Activated B cell treated with CpG ODN at 0.5 μM for 24 hours (primary cell): ENCODE results near the gene TMEM108. TPM values are rescaled to one million over a fixed set of nuclear protein-coding genes. Genes with fewer than 3 reads are reported as not detected.
"Not testable (repeated sequence)": the region's sequence is repeated elsewhere in the genome, so short reads cannot be mapped to it uniquely, and the experiment has no call there.

Experiments used
- ATAC-seq: fragments of 200-7000 bp; cut with Tn5 transposase; one replicate; pipeline ENCODE4 v1.10.0; 2021; ENCODE audit warnings: low read depth, mild to moderate bottlenecking, moderate library complexity
- CTCF ChIA-PET: fragments of 350-600 bp; sonication (Branson Sonifier 250); formaldehyde crosslinking; loops from one replicate; lab custom pipeline; 2021; ENCODE audit warnings: antibody characterized with exemption; lab: Charles Lee
- POLR2A ChIA-PET: fragments of 350-600 bp; sonication (Branson Sonifier 250); formaldehyde crosslinking; loops from one replicate; lab custom pipeline; 2021; ENCODE audit warnings: antibody characterized with exemption; lab: Charles Lee
- DNase-seq: peaks from one replicate; pipeline ENCODE4 v3.0.0; 2022
- H3K27ac Mint-ChIP-seq: one replicate; pipeline ENCODE4 v1.8.0; 2020; ENCODE audit warnings: mixed read lengths
- H3K27me3 Mint-ChIP-seq: one replicate; pipeline ENCODE4 v1.8.0; 2021; ENCODE audit warnings: mixed read lengths
- H3K36me3 Mint-ChIP-seq: one replicate; pipeline ENCODE4 v1.8.0; 2021; ENCODE audit warnings: low read depth, mixed read lengths
- H3K4me1 Mint-ChIP-seq: one replicate; pipeline ENCODE4 v1.8.0; 2021; ENCODE audit warnings: mixed read lengths
- H3K4me3 Mint-ChIP-seq: one replicate; pipeline ENCODE4 v1.8.0; 2020; ENCODE audit warnings: mild to moderate bottlenecking, mixed read lengths
- H3K9me3 Mint-ChIP-seq: one replicate; pipeline ENCODE4 v1.8.0; 2020; ENCODE audit warnings: mixed read lengths
- CTCF ChIP-seq: fragments of 200-600 bp; IDR thresholded peaks from one replicate; pipeline ENCODE4 v1.8.0; 2022; ENCODE audit warnings: antibody characterized with exemption, mild to moderate bottlenecking
- intact Hi-C: fragments of 100-400 bp; cut with micrococcal nuclease; formaldehyde crosslinking; loops from one replicate; pipeline ENCODE4 v1.15.1; 2024
- total RNA-seq: library from RNA; stranded (reverse); gene quantifications from 2 replicates; pipeline ENCODE4 v1.2.3, GENCODE V29; 2022

Gene TMEM108
- not detected in 2 replicates for total RNA-seq

DNA sequence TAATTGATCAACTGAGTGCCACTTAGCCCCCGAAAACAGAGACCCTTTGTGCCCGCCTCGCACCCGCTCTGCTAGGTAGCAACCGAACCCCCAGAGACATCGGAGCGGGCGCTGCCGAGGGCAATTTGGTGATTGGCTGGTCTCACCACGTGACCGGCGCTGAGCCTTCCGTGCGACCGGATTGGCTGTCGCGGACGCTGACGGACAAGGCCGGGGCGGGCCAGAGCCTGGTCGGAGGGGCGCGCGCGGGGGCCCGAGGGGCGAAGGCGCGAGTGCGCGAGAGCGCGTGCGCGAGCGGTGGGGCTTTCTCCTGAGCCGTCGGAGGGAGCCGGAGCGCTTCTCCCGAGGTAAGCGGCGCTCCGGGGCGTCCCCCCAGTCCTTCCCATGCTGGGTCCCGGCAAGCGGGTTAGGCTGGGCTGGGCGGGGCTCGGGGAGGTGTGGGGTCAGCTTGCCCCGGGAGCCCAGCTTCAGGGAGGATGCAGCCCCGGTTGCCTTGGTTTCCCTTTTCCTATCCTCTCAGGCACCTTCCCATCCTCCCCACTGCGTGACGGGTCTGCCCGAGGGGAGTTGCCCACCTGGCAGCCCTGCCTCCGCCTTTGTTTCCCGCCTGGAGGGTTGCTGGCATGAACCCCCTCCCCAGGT is at the start of gene TMEM108:
TMEM108 (plus strand) TSS at position 303 of the 642 bp plus-strand sequence.
- H3K4me1 Mint-ChIP-seq, result peaks cover 8% of the 10 kb centered on the region
- no peaks in the 10 kb centered on the region for H3K9me3 Mint-ChIP-seq
- ChIA-PET CTCF (no interaction called here), POLR2A (no interaction called here)
- H3K27me3 Mint-ChIP-seq, result peaks cover 37% of the 10 kb centered on the region
- H3K27ac Mint-ChIP-seq, result no peak within 1 kb of the TSS
- no peaks in the 10 kb centered on the region for H3K36me3 Mint-ChIP-seq
- intact Hi-C loops, result loop anchor here (5.0 kb wide), 1 partner anchor 1711 kb away; no protein-coding TSS in a partner anchor
- no peak for TF ChIP-seq CTCF
- peak; percentile 14 for ATAC-seq
- H3K4me3 Mint-ChIP-seq, result peak within 1 kb of the TSS; percentile 29
- DNase-seq, result no peak

- H3K9me3 Mint-ChIP-seq, result peaks cover 3% of the 10 kb centered on the region
- no peak for TF ChIP-seq CTCF
- intact Hi-C loops, result no loop called here
Observed at GRCh38 chr3:132995971-132996370, 42.2 kb upstream of the TMEM108 start.

DNA sequence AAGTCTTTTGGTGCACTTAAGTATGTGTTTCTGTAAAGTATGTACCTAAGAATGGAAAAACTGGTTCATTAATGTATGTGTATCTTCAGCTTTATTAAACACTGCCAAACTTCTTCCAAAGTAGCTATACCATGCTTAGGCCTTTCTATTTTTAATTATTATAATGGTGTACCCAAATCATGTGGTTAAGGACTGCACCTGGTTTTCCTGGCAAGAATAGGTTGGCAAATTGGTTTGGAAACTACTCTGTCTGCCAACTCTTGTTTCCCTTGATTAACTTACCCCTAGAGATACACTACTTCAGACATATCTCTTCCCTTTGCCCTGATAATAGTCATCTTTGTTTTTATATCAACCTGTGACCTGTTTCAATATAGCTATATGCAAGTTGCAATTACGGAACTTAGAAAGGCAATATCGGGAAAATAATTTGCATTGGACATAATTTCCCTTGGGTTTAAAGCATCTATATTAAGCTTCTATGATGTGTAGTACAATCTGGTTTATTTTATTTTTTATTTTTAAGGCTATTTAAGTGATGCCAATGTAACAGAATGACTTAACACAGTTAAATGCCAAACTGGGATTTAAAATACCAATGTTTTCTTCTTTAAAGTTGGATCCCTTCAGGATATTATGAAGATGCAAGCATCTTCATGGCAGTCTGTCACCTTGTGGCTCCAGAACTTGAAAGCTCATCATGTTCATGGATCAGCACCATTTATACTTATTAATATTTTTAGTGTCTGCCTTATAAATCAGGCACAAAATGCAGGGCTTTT is 40.6 kb upstream of the TMEM108 start:
- Mint-ChIP-seq H3K36me3 (no peaks in the 10 kb centered on the region), H3K4me3 (no peak overlapping the region), H3K4me1 (no peaks in the 10 kb centered on the region), H3K27ac (no peak overlapping the region), H3K27me3 (no peaks in the 10 kb centered on the region), H3K9me3 (peaks cover 3% of the 10 kb centered on the region)
- no peak for TF ChIP-seq CTCF
- ChIA-PET CTCF (no interaction called here), POLR2A (no interaction called here)
- DNase-seq (no peak), ATAC-seq (no peak)
- intact Hi-C loops, result no loop called here

More at GRCh38 chr3:132995971-132996370, 42.2 kb upstream of the TMEM108 start:
- DNase-seq, result no peak
- Mint-ChIP-seq H3K36me3 (no peaks in the 10 kb centered on the region), H3K27ac (no peak overlapping the region), H3K27me3 (no peaks in the 10 kb centered on the region), H3K4me1 (no peaks in the 10 kb centered on the region), H3K4me3 (no peak overlapping the region)
- no peak for ATAC-seq
- POLR2A ChIA-PET, result no interaction called here
- CTCF ChIA-PET, result no interaction called here

- H3K36me3 Mint-ChIP-seq, DNase-seq, CTCF ChIA-PET, H3K9me3 Mint-ChIP-seq, H3K4me3 Mint-ChIP-seq, H3K27me3 Mint-ChIP-seq, POLR2A ChIA-PET, ATAC-seq, H3K27ac Mint-ChIP-seq, intact Hi-C loops, H3K4me1 Mint-ChIP-seq: not testable (repeated sequence)
Observed at GRCh38 chr3:133005032-133005431, 33.2 kb upstream of the TMEM108 start.

DNA sequence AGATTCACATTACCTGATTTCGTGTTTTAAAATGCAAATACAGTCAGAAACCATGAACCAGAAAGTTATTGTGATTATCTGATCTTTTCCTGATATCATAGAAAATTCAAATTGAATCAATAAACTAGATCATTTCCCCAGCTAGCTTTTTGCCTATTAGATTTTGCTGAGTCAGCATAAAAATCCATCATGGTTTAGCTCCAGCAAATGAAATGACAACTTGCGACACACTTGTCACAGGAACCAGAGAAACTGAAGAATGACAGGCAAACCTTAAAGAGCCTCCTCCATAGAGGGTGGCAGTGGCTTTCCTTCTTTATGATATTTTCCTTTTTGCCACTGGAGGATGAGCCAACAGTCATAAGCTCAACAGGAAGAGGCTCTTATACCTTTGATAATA is 30.6 kb upstream of the TMEM108 start:
- ChIA-PET CTCF (no interaction called here), POLR2A (no interaction called here)
- no peak for ATAC-seq
- Mint-ChIP-seq H3K9me3 (peaks cover 15% of the 10 kb centered on the region), H3K4me3 (no peak overlapping the region), H3K27me3 (peaks cover 2% of the 10 kb centered on the region), H3K36me3 (no peaks in the 10 kb centered on the region), H3K4me1 (no peaks in the 10 kb centered on the region), H3K27ac (no peak overlapping the region)
- DNase-seq, result no peak
- intact Hi-C loops, result no loop called here
- TF ChIP-seq CTCF, result no peak
